PC-3 (cell line): Measurements from ENCODE around the gene SLC17A7. TPM values are rescaled to one million over a fixed set of nuclear protein-coding genes. Genes with fewer than 3 reads are reported as not detected.

ENCODE experiments used
- ATAC-seq: fragments of 200-7000 bp; cut with Tn5 transposase; 2 replicates; pipeline ENCODE4 v1.9.1; 2020; ENCODE audit warnings: mild to moderate bottlenecking, moderate library complexity
- BruUV-seq: library from RNA; stranded (reverse); fragments of 400-500 nt; replicated peaks from 2 replicates; lab custom pipeline; 2021; lab: Mats Ljungman, UMichigan
- CTCF ChIA-PET: fragments of 300-600 bp; sonication (Branson Sonifier 250); formaldehyde crosslinking; loops from one replicate; lab custom pipeline; 2022; ENCODE audit warnings: antibody characterized with exemption; lab: Charles Lee
- POLR2A ChIA-PET: fragments of 300-600 bp; sonication (Branson Sonifier 250); formaldehyde crosslinking; loops from one replicate; lab custom pipeline; 2022; ENCODE audit warnings: antibody characterized with exemption; ENCODE audit not compliant: unreplicated experiment; lab: Charles Lee
- DNase-seq: peaks from one replicate; pipeline ENCODE4 v3.0.0-alpha.2; 2015
- H2AFZ ChIP-seq: fragments of 300-600 bp; sonication (generic); 2 replicates; pipeline ENCODE4 v1.6.0; 2016; ENCODE audit warnings: antibody characterized with exemption, low read length
- H3F3A ChIP-seq: fragments of 300-600 bp; sonication (generic); one replicate; pipeline ENCODE4 v1.6.0; 2017; ENCODE audit warnings: antibody characterized with exemption, low read length, control low read depth, mild to moderate bottlenecking; ENCODE audit not compliant: unreplicated experiment
- H3K27ac ChIP-seq: fragments of 300-600 bp; sonication (generic); 2 replicates; pipeline ENCODE4 v1.5.1; 2016; ENCODE audit warnings: mild to moderate bottlenecking, low read length
- H3K27me3 ChIP-seq: fragments of 300-600 bp; sonication (generic); 2 replicates; pipeline ENCODE4 v1.6.1; 2016; ENCODE audit warnings: low read length, mixed read lengths
- H3K36me3 ChIP-seq: fragments of 300-600 bp; sonication (generic); 2 replicates; pipeline ENCODE4 v1.6.1; 2016; ENCODE audit warnings: low read depth, mixed run types, low read length, mixed read lengths
- H3K4me1 ChIP-seq: fragments of 300-600 bp; sonication (generic); 2 replicates; pipeline ENCODE4 v1.5.1; 2016; ENCODE audit warnings: low read length; ENCODE audit not compliant: insufficient read depth
- H3K4me2 ChIP-seq: fragments of 300-600 bp; sonication (generic); 2 replicates; pipeline ENCODE4 v1.6.0; 2016; ENCODE audit warnings: low read length
- H3K4me3 ChIP-seq: fragments of 300-600 bp; sonication (generic); 2 replicates; pipeline ENCODE4 v1.5.1; 2016; ENCODE audit warnings: mild to moderate bottlenecking, low read length, mixed read lengths
- H3K79me2 ChIP-seq: fragments of 300-600 bp; sonication (generic); 2 replicates; pipeline ENCODE4 v1.6.1; 2017; ENCODE audit warnings: low read length, mixed read lengths
- H3K9ac ChIP-seq: fragments of 300-600 bp; sonication (generic); 2 replicates; pipeline ENCODE4 v1.6.0; 2016; ENCODE audit warnings: mild to moderate bottlenecking, low read length
- H3K9me2 ChIP-seq: fragments of 300-600 bp; sonication (generic); replicated peaks from 2 replicates; pipeline ENCODE4 v1.6.1; 2016; ENCODE audit warnings: mixed run types, low read length, mixed read lengths
- H3K9me3 ChIP-seq: fragments of 300-600 bp; sonication (generic); 2 replicates; pipeline ENCODE4 v1.6.1; 2016; ENCODE audit warnings: low read length, mixed read lengths
- H4K20me1 ChIP-seq: fragments of 300-600 bp; sonication (generic); 2 replicates; pipeline ENCODE4 v1.6.1; 2016; ENCODE audit warnings: low read length, mixed read lengths
- CTCF ChIP-seq: fragments of 300-600 bp; sonication (generic); conservative IDR thresholded peaks from 2 replicates; pipeline ENCODE4 v1.5.1; 2017; ENCODE audit warnings: antibody characterized with exemption, low read depth, mild to moderate bottlenecking, low read length
- EZH2 ChIP-seq: fragments of 300-600 bp; sonication (generic); IDR thresholded peaks from one replicate; pipeline ENCODE4 v1.6.1; 2017; ENCODE audit warnings: antibody characterized with exemption, mild to moderate bottlenecking, low read length; ENCODE audit not compliant: unreplicated experiment
- EZH2phosphoT487 ChIP-seq: fragments of 300-600 bp; sonication (generic); IDR thresholded peaks from 2 replicates; pipeline ENCODE4 v1.6.1; 2018; ENCODE audit warnings: mild to moderate bottlenecking, antibody characterized with exemption, low read length, borderline replicate concordance
- intact Hi-C: fragments of 100-400 bp; cut with micrococcal nuclease; formaldehyde crosslinking; loops from 2 replicates; pipeline ENCODE4 v1.9.0; 2023
- total RNA-seq: library from RNA; depleted of rRNA; stranded (reverse); fragments of >200 nt; gene quantifications from 2 replicates; pipeline ENCODE4 v1.2.3, GENCODE V29; 2014

Gene SLC17A7
- total RNA-seq, 1 experiment from 2014 or later, result 0.11 TPM

- H2AFZ ChIP-seq, result no peak overlapping the region
- no peak for TF ChIP-seq EZH2
- TF ChIP-seq CTCF, result no peak
- TF ChIP-seq EZH2phosphoT487, result no peak
- no peaks in the 10 kb centered on the region for H3F3A ChIP-seq
- no peak overlapping the region for H3K27ac ChIP-seq
- no TSS peak for BruUV-seq
- intact Hi-C loops, result no loop called here
- no peaks in the 10 kb centered on the region for H4K20me1 ChIP-seq
- no peak overlapping the region for H3K4me3 ChIP-seq
- no peaks in the 10 kb centered on the region for H3K4me1 ChIP-seq
- H3K36me3 ChIP-seq, result no peaks in the 10 kb centered on the region
- no peak overlapping the region for H3K4me2 ChIP-seq
- H3K9me2 ChIP-seq, result no peaks in the 10 kb centered on the region
- no peaks in the 10 kb centered on the region for H3K27me3 ChIP-seq
- DNase-seq (no peak), ATAC-seq (no peak)
- ChIA-PET POLR2A (no interaction called here), CTCF (no interaction called here)
- H3K79me2 ChIP-seq, result no peaks in the 10 kb centered on the region
- no peak overlapping the region for H3K9ac ChIP-seq
- H3K9me3 ChIP-seq, result no peaks in the 10 kb centered on the region
Measured at GRCh38 chr19:49463960-49464740, 22.8 kb upstream of the SLC17A7 start.

GRCh38 chr19:49462492-49462891 lies 21.2 kb upstream of the SLC17A7 start:
- H3K36me3 ChIP-seq, result no peaks in the 10 kb centered on the region

More at GRCh38 chr19:49462492-49462891, 21.2 kb upstream of the SLC17A7 start:
- no peak for ATAC-seq
- ChIA-PET POLR2A (no interaction called here), CTCF (no interaction called here)
- Histone ChIP-seq H3K4me3 (no peak overlapping the region), H3K4me1 (no peaks in the 10 kb centered on the region), H3K79me2 (no peaks in the 10 kb centered on the region), H4K20me1 (no peaks in the 10 kb centered on the region), H3K27ac (no peak overlapping the region), H3K9me3 (no peaks in the 10 kb centered on the region), H2AFZ (no peak overlapping the region), H3F3A (no peaks in the 10 kb centered on the region), H3K4me2 (no peak overlapping the region), H3K9me2 (no peaks in the 10 kb centered on the region), H3K9ac (no peak overlapping the region), H3K27me3 (no peaks in the 10 kb centered on the region)
- TF ChIP-seq EZH2phosphoT487 (no peak), CTCF (no peak), EZH2 (no peak)
- no peak for DNase-seq
- intact Hi-C loops, result no loop called here
- no TSS peak for BruUV-seq
